Measurements from ENCODE around the gene NCK2.
"Not testable (repeated sequence)": the region's sequence is repeated elsewhere in the genome, so short reads cannot be mapped to it uniquely, and the experiment has no call there.

NCK2 gene

GRCh38 chr2:105753380-105753779 lies 8.7 kb downstream of the NCK2 start:
- Histone ChIP-seq H3K36me3 (no peaks in the 10 kb centered on the region), H3K27me3 (no peaks in the 10 kb centered on the region), H3K27ac (no peak overlapping the region), H3K4me3 (no peak overlapping the region), H3K9me3 (no peaks in the 10 kb centered on the region), H3K4me1 (peaks cover 0 to 41% (median 9%) of the 10 kb centered on the region in 4 donors)
- DNase-seq, result no peak
- TF ChIP-seq CTCF (IDR thresholded peaks at IDR 0.05), result no peak
- intact Hi-C loops (cut with DNase I; ENCODE audit: low total_unique reads), result no loop called here

GRCh38 chr2:105754011-105754410 lies 9.3 kb downstream of the NCK2 start:
- intact Hi-C loops (cut with DNase I; ENCODE audit: low total_unique reads), result no loop called here
- TF ChIP-seq CTCF (IDR thresholded peaks at IDR 0.05), result no peak
- Histone ChIP-seq H3K36me3 (no peaks in the 10 kb centered on the region), H3K4me3 (no peak overlapping the region), H3K27ac (no peak overlapping the region), H3K4me1 (peaks cover 0 to 37% (median 6%) of the 10 kb centered on the region in 4 donors), H3K9me3 (no peaks in the 10 kb centered on the region), H3K27me3 (no peaks in the 10 kb centered on the region)
- no peak for DNase-seq

- intact Hi-C loops (cut with DNase I; ENCODE audit: low total_unique reads), result no loop called here
- no peak for TF ChIP-seq CTCF (IDR thresholded peaks at IDR 0.05)
Measured at GRCh38 chr2:105754994-105755393, 10.3 kb downstream of the NCK2 start.

GRCh38 chr2:105755895-105756294 lies 11.2 kb downstream of the NCK2 start:
- no peaks in the 10 kb centered on the region for H3K9me3 ChIP-seq
- no peak for TF ChIP-seq CTCF (IDR thresholded peaks at IDR 0.05)
- no peaks in the 10 kb centered on the region for H3K27me3 ChIP-seq
- peaks cover 0 to 43% (median 6%) of the 10 kb centered on the region in 4 donors for H3K4me1 ChIP-seq
- no peaks in the 10 kb centered on the region for H3K36me3 ChIP-seq
- intact Hi-C loops (cut with DNase I; ENCODE audit: low total_unique reads), result no loop called here
- no peak overlapping the region for H3K4me3 ChIP-seq
- DNase-seq, result no peak
- no peak overlapping the region for H3K27ac ChIP-seq

More at GRCh38 chr2:105754994-105755393, 10.3 kb downstream of the NCK2 start:
- DNase-seq, result no peak
- H3K4me1 ChIP-seq, result peaks cover 0 to 37% (median 6%) of the 10 kb centered on the region in 4 donors
- no peaks in the 10 kb centered on the region for H3K36me3 ChIP-seq
- no peaks in the 10 kb centered on the region for H3K9me3 ChIP-seq
- H3K27me3 ChIP-seq, result no peaks in the 10 kb centered on the region
- no peak overlapping the region for H3K27ac ChIP-seq
- no peak overlapping the region for H3K4me3 ChIP-seq

GRCh38 chr2:105756435-105756834 lies 11.7 kb downstream of the NCK2 start:
- Histone ChIP-seq H3K9me3 (no peaks in the 10 kb centered on the region), H3K4me1 (peaks cover 0 to 48% (median 8%) of the 10 kb centered on the region in 4 donors), H3K27ac (no peak overlapping the region), H3K4me3 (no peak overlapping the region), H3K27me3 (no peaks in the 10 kb centered on the region), H3K36me3 (no peaks in the 10 kb centered on the region)
- TF ChIP-seq CTCF (IDR thresholded peaks at IDR 0.05), result no peak
- intact Hi-C loops (cut with DNase I; ENCODE audit: low total_unique reads), result no loop called here
- DNase-seq, result no peak

- H3K36me3 ChIP-seq; DNase-seq; H3K27ac ChIP-seq; H3K27me3 ChIP-seq; H3K9me3 ChIP-seq; H3K4me3 ChIP-seq; intact Hi-C loops (cut with DNase I; ENCODE audit: low total_unique reads): not testable (repeated sequence)
- H3K4me1 ChIP-seq, result peaks cover 0 to 53% (median 11%) of the 10 kb centered on the region in 4 donors
Measured at GRCh38 chr2:105756865-105757264, 12.2 kb downstream of the NCK2 start.

All from tibial artery (tissue), 4 donors.